Caco-2 (cell line): ENCODE data around the gene MAP7. TPM values are rescaled to one million over a fixed set of nuclear protein-coding genes. Genes with fewer than 3 reads are reported as not detected.

Experiments used
- BruUV-seq: library from RNA; stranded (reverse); fragments of 400-500 nt; replicated peaks from 2 replicates; lab custom pipeline; 2021; lab: Mats Ljungman, UMichigan
- CTCF ChIA-PET: fragments of 300-600 bp; sonication (Branson Sonifier 250); formaldehyde crosslinking; loops from one replicate; lab custom pipeline; 2022; ENCODE audit warnings: antibody characterized with exemption; lab: Charles Lee
- POLR2A ChIA-PET: fragments of 300-600 bp; sonication (Branson Sonifier 250); formaldehyde crosslinking; loops from one replicate; lab custom pipeline; 2022; ENCODE audit warnings: antibody characterized with exemption; lab: Charles Lee
- DNase-seq, 2 experiments: peaks; one replicate each; pipeline versions ENCODE4 v3.0.0 to v3.0.0-alpha.2; 2020 to 2022
- H3K27me3 ChIP-seq: replicated peaks from 2 replicates; pipeline ENCODE4 v1.6.0; 2011; ENCODE audit warnings: low read length; ENCODE audit not compliant: control insufficient read depth, insufficient read depth
- H3K36me3 ChIP-seq: 2 replicates; pipeline ENCODE4 v1.5.1; 2011; ENCODE audit warnings: low read length; ENCODE audit not compliant: control insufficient read depth, insufficient read depth
- H3K4me1 ChIP-seq: fragments of 250-450 bp; sonication (Bioruptor Pico); 2 replicates; pipeline ENCODE4 v1.5.1; 2020; ENCODE audit warnings: mild to moderate bottlenecking
- H3K4me3 ChIP-seq: 2 replicates; pipeline ENCODE4 v1.5.1; 2011; ENCODE audit warnings: low read depth, mild to moderate bottlenecking, control low read depth, low read length
- H3K9me3 ChIP-seq: fragments of 250-450 bp; sonication (Bioruptor Pico); 2 replicates; pipeline ENCODE4 v1.5.1; 2020; ENCODE audit warnings: mild to moderate bottlenecking, moderate library complexity
- H3K27ac Mint-ChIP-seq: one replicate; pipeline ENCODE4 v1.8.0; 2022; ENCODE audit warnings: mixed read lengths; ENCODE audit not compliant: unreplicated experiment
- H3K27me3 Mint-ChIP-seq: one replicate; pipeline ENCODE4 v1.8.0; 2022; ENCODE audit warnings: mixed read lengths; ENCODE audit not compliant: insufficient read depth, unreplicated experiment
- H3K36me3 Mint-ChIP-seq: one replicate; pipeline ENCODE4 v1.8.0; 2022; ENCODE audit warnings: mild to moderate bottlenecking, mixed read lengths; ENCODE audit not compliant: insufficient read depth, unreplicated experiment
- H3K4me1 Mint-ChIP-seq: one replicate; pipeline ENCODE4 v1.8.0; 2022; ENCODE audit warnings: low read depth, mixed read lengths; ENCODE audit not compliant: unreplicated experiment
- H3K4me3 Mint-ChIP-seq: one replicate; pipeline ENCODE4 v1.8.0; 2022; ENCODE audit warnings: mild to moderate bottlenecking, moderate library complexity, mixed read lengths; ENCODE audit not compliant: unreplicated experiment
- H3K9me3 Mint-ChIP-seq: one replicate; pipeline ENCODE4 v1.8.0; 2022; ENCODE audit warnings: mixed read lengths; ENCODE audit not compliant: unreplicated experiment
- intact Hi-C: fragments of 100-400 bp; cut with micrococcal nuclease; formaldehyde crosslinking; loops from one replicate; pipeline ENCODE4 v1.10.0; 2022; ENCODE audit not compliant: unreplicated experiment
- total RNA-seq: library from RNA; stranded (reverse); gene quantifications from 2 replicates; pipeline ENCODE4 v1.2.3, GENCODE V29; 2022
- TF ChIP-seq, protein P1 (sequence below), 2 experiments: fragments of 200-600 bp in 1 of 2; IDR thresholded peaks; 1 replicate in 1 of 2; 2 replicates in 1 of 2; pipeline versions ENCODE4 v1.5.1 to v1.8.0; 2011 to 2022; ENCODE audit warnings: antibody characterized with exemption in 1 of 2, control low read depth in 1 of 2, inconsistent platforms in 1 of 2, low read depth in 1 of 2, low read length in 1 of 2, mild to moderate bottlenecking in 1 of 2, moderate library complexity in 1 of 2; ENCODE audit not compliant: insufficient read depth in 1 of 2, severe bottlenecking in 1 of 2, unreplicated experiment in 1 of 2

The MAP7 gene
- total RNA-seq, 1 experiment from 2014 or later, result 55.3 TPM

- CTCF ChIA-PET, result no interaction called here
- H3K9me3 ChIP-seq, result no peaks in the 10 kb centered on the region
- no peak overlapping the region for H3K4me3 ChIP-seq
- peaks cover 18% of the 10 kb centered on the region for H3K4me1 Mint-ChIP-seq
- TF ChIP-seq, protein P1, sequence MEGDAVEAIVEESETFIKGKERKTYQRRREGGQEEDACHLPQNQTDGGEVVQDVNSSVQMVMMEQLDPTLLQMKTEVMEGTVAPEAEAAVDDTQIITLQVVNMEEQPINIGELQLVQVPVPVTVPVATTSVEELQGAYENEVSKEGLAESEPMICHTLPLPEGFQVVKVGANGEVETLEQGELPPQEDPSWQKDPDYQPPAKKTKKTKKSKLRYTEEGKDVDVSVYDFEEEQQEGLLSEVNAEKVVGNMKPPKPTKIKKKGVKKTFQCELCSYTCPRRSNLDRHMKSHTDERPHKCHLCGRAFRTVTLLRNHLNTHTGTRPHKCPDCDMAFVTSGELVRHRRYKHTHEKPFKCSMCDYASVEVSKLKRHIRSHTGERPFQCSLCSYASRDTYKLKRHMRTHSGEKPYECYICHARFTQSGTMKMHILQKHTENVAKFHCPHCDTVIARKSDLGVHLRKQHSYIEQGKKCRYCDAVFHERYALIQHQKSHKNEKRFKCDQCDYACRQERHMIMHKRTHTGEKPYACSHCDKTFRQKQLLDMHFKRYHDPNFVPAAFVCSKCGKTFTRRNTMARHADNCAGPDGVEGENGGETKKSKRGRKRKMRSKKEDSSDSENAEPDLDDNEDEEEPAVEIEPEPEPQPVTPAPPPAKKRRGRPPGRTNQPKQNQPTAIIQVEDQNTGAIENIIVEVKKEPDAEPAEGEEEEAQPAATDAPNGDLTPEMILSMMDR (IDR thresholded peaks at IDR 0.05; ENCODE audit: insufficient read depth in 1 of 2, low read depth in 1 of 2, low read length in 1 of 2, severe bottlenecking in 1 of 2, unreplicated experiment in 1 of 2), result no peak
- H3K27me3 Mint-ChIP-seq, result no peaks in the 10 kb centered on the region
- no peaks in the 10 kb centered on the region for H3K27me3 ChIP-seq
- peaks cover 9% of the 10 kb centered on the region for H3K4me1 ChIP-seq
- peaks cover 14% of the 10 kb centered on the region for H3K36me3 Mint-ChIP-seq
- DNase-seq, result no peak
- intact Hi-C loops, result no loop called here
- no TSS peak for BruUV-seq
- POLR2A ChIA-PET, result no interaction called here
- H3K4me3 Mint-ChIP-seq, result no peak overlapping the region
- no peak overlapping the region for H3K27ac Mint-ChIP-seq
- H3K36me3 ChIP-seq, result no peaks in the 10 kb centered on the region
- no peaks in the 10 kb centered on the region for H3K9me3 Mint-ChIP-seq
Observed at GRCh38 chr6:136523196-136523595, 27.0 kb downstream of the MAP7 start.

DNA sequence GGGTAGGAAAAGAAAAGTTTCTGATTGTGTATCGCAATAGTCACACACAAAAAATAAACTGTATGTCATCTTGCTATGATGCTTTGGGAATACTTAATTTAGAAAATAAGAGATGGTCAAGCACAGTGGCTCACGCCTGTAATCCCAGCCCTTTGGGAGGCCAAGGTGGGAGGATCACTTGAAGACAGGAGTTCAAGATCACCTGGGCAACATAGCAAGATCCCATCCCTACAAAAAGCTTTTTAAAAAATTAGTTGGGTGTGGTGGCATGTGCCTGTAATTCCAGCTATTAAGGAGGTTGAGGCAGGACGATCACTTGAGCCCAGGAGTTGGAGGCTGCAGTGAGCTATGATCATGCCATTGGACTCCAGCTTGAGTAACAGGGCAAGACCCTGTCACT, 27.6 kb downstream of the MAP7 start:
- peaks cover 9% of the 10 kb centered on the region for H3K4me1 ChIP-seq
- Mint-ChIP-seq H3K27me3 (no peaks in the 10 kb centered on the region), H3K4me3 (no peak overlapping the region), H3K27ac (no peak overlapping the region), H3K4me1 (peaks cover 15% of the 10 kb centered on the region), H3K36me3 (peaks cover 14% of the 10 kb centered on the region), H3K9me3 (no peaks in the 10 kb centered on the region)
- no peak overlapping the region for H3K4me3 ChIP-seq
- no peak for DNase-seq
- CTCF ChIA-PET, result no interaction called here
- no peaks in the 10 kb centered on the region for H3K36me3 ChIP-seq
- H3K9me3 ChIP-seq, result no peaks in the 10 kb centered on the region
- TF ChIP-seq, protein P1 (IDR thresholded peaks at IDR 0.05; ENCODE audit: insufficient read depth in 1 of 2, low read depth in 1 of 2, low read length in 1 of 2, severe bottlenecking in 1 of 2, unreplicated experiment in 1 of 2), result no peak
- POLR2A ChIA-PET, result no interaction called here
- H3K27me3 ChIP-seq, result no peaks in the 10 kb centered on the region
- no TSS peak for BruUV-seq
- intact Hi-C loops, result no loop called here

DNA sequence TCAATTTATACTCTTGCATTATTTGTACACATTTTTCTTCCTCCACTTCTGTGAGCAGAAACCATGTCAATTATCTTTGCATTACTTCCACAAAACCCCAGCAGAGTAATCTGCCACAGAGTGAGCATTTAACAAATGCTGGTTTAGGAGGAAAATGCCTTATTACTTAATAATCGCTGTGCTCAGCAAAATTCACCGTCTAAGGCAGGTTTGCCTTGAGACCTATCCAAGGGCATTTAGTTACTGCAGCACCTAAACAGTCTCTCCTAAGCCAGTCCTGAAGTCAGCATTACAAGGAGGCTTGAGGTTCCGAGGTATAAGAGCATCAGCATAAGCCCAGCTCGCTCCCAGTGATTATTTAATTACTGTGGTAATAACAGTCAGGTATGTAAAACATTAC, 28.3 kb downstream of the MAP7 start:
- no peak overlapping the region for H3K4me3 ChIP-seq
- peaks cover 8% of the 10 kb centered on the region for H3K4me1 Mint-ChIP-seq
- peaks cover 9% of the 10 kb centered on the region for H3K4me1 ChIP-seq
- no peak overlapping the region for H3K4me3 Mint-ChIP-seq
- POLR2A ChIA-PET, result no interaction called here
- H3K27ac Mint-ChIP-seq, result no peak overlapping the region
- TF ChIP-seq, protein P1 (IDR thresholded peaks at IDR 0.05; ENCODE audit: insufficient read depth in 1 of 2, low read depth in 1 of 2, low read length in 1 of 2, severe bottlenecking in 1 of 2, unreplicated experiment in 1 of 2), result no peak
- no peaks in the 10 kb centered on the region for H3K27me3 Mint-ChIP-seq
- peaks cover 14% of the 10 kb centered on the region for H3K36me3 Mint-ChIP-seq
- no peaks in the 10 kb centered on the region for H3K27me3 ChIP-seq
- no peak for DNase-seq
- BruUV-seq, result no TSS peak
- no peaks in the 10 kb centered on the region for H3K36me3 ChIP-seq
- no peaks in the 10 kb centered on the region for H3K9me3 ChIP-seq
- H3K9me3 Mint-ChIP-seq, result no peaks in the 10 kb centered on the region
- CTCF ChIA-PET, result no interaction called here
- intact Hi-C loops, result no loop called here
